ACC112 (cell line): Measurements from ENCODE around the gene HSPA1A.
A peak's percentile ranks its signal among the peaks of the same experiment; 100 is the strongest.
"Not testable (repeated sequence)": the region's sequence is repeated elsewhere in the genome, so short reads cannot be mapped to it uniquely, and the experiment has no call there.

Experiments used
- H2AFZ ChIP-seq: fragments of 200-600 bp; sonication (generic); one replicate; pipeline ENCODE4 v1.6.0; 2017; ENCODE audit warnings: antibody characterized with exemption, low read length; ENCODE audit not compliant: unreplicated experiment
- H3K27ac ChIP-seq: fragments of 200-600 bp; sonication (generic); 2 replicates; pipeline ENCODE4 v1.5.1; 2014; ENCODE audit warnings: low read depth, mild to moderate bottlenecking, antibody characterized with exemption, low read length, moderate library complexity
- H3K27me3 ChIP-seq: fragments of 200-600 bp; sonication (generic); 2 replicates; pipeline ENCODE4 v1.6.1; 2014; ENCODE audit warnings: mild to moderate bottlenecking, antibody characterized with exemption, low read length, moderate library complexity, mixed read lengths; ENCODE audit not compliant: insufficient read depth
- H3K36me3 ChIP-seq: fragments of 200-600 bp; sonication (generic); 2 replicates; pipeline ENCODE4 v1.6.1; 2016; ENCODE audit warnings: mild to moderate bottlenecking, antibody characterized with exemption, low read length, moderate library complexity, mixed read lengths; ENCODE audit not compliant: insufficient read depth
- H3K4me1 ChIP-seq: fragments of 200-600 bp; sonication (generic); one replicate; pipeline ENCODE4 v1.6.1; 2016; ENCODE audit warnings: low read length, mixed read lengths; ENCODE audit not compliant: insufficient read depth, unreplicated experiment, control insufficient read depth
- H3K4me3 ChIP-seq: fragments of 200-600 bp; sonication (generic); 2 replicates; pipeline ENCODE4 v1.5.1; 2014; ENCODE audit warnings: mild to moderate bottlenecking, low read depth, low read length
- H3K79me2 ChIP-seq: fragments of 200-600 bp; sonication (generic); one replicate; pipeline ENCODE4 v1.6.0; 2016; ENCODE audit warnings: low read length; ENCODE audit not compliant: control insufficient read depth, unreplicated experiment, insufficient read depth

The HSPA1A gene

GRCh38 chr6:31838114-31838553, 22.8 kb downstream of the HSPA1A start:
- H2AFZ ChIP-seq, H3K27ac ChIP-seq, H3K27me3 ChIP-seq: not testable (repeated sequence)
- Histone ChIP-seq H3K4me3 (peak overlapping the region; percentile 97), H3K36me3 (peaks cover 43% of the 10 kb centered on the region), H3K4me1 (peaks cover 11% of the 10 kb centered on the region), H3K79me2 (peaks cover 35% of the 10 kb centered on the region)

GRCh38 chr6:31838968-31839367, 23.6 kb downstream of the HSPA1A start:
- no peak overlapping the region for H3K27ac ChIP-seq
- H3K36me3 ChIP-seq: peaks cover 43% of the 10 kb centered on the region
- peaks cover 11% of the 10 kb centered on the region for H3K4me1 ChIP-seq
- no peak overlapping the region for H2AFZ ChIP-seq
- H3K79me2 ChIP-seq: peaks cover 35% of the 10 kb centered on the region
- no peaks in the 10 kb centered on the region for H3K27me3 ChIP-seq
- H3K4me3 ChIP-seq: peak overlapping the region; percentile 97; the same call in 1 of the 2 replicates

- H3K27ac ChIP-seq, H3K27me3 ChIP-seq: not testable (repeated sequence)
- H3K36me3 ChIP-seq: peaks cover 43% of the 10 kb centered on the region
These were observed 24.4 kb downstream of the HSPA1A start for GRCh38 chr6:31839779-31840126.

DNA sequence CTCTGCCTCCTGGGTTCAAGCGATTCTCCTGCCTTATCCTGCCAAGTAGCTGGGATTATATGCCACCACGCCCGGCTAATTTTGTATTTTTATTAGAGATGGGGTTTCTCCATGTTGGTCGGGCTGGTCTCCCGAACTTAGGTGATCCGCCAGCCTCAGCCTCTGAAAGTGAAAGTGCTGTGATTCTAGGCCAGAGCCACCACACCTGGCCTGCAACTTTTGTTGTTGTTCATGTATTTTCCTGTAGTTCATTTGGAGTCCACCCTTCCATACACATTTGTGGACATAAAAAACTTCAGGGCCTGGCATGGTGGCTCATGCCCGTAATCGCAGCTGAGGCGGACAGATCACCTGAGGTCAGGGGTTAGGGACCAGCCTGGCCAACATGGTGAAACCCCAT, 26.7 kb downstream of the HSPA1A start:
- Histone ChIP-seq H3K4me3 (no peak overlapping the region), H3K36me3 (peaks cover 32% of the 10 kb centered on the region), H3K27ac (no peak overlapping the region), H3K79me2 (peaks cover 10% of the 10 kb centered on the region), H3K4me1 (peaks cover 11% of the 10 kb centered on the region), H3K27me3 (no peaks in the 10 kb centered on the region), H2AFZ (no peak overlapping the region)

More at GRCh38 chr6:31839779-31840126, 24.4 kb downstream of the HSPA1A start:
- H2AFZ ChIP-seq, H3K4me3 ChIP-seq: not testable (repeated sequence)
- Histone ChIP-seq H3K4me1 (peaks cover 11% of the 10 kb centered on the region), H3K79me2 (peaks cover 33% of the 10 kb centered on the region)

GRCh38 chr6:31844507-31844906, 29.2 kb downstream of the HSPA1A start:
- Histone ChIP-seq H3K4me1 (no peaks in the 10 kb centered on the region), H3K27ac (no peak overlapping the region), H3K79me2 (no peaks in the 10 kb centered on the region)

GRCh38 chr6:31847276-31847978, 32.1 kb downstream of the HSPA1A start:
- H3K36me3 ChIP-seq: no peaks in the 10 kb centered on the region
- no peaks in the 10 kb centered on the region for H3K4me1 ChIP-seq
- no peak overlapping the region for H3K27ac ChIP-seq
- no peaks in the 10 kb centered on the region for H3K79me2 ChIP-seq
- H2AFZ ChIP-seq: no peak overlapping the region
- H3K4me3 ChIP-seq: no peak overlapping the region
- H3K27me3 ChIP-seq: no peaks in the 10 kb centered on the region

More at GRCh38 chr6:31844507-31844906, 29.2 kb downstream of the HSPA1A start:
- Histone ChIP-seq H3K27me3 (no peaks in the 10 kb centered on the region), H2AFZ (no peak overlapping the region), H3K36me3 (peaks cover 12% of the 10 kb centered on the region), H3K4me3 (no peak overlapping the region)

DNA sequence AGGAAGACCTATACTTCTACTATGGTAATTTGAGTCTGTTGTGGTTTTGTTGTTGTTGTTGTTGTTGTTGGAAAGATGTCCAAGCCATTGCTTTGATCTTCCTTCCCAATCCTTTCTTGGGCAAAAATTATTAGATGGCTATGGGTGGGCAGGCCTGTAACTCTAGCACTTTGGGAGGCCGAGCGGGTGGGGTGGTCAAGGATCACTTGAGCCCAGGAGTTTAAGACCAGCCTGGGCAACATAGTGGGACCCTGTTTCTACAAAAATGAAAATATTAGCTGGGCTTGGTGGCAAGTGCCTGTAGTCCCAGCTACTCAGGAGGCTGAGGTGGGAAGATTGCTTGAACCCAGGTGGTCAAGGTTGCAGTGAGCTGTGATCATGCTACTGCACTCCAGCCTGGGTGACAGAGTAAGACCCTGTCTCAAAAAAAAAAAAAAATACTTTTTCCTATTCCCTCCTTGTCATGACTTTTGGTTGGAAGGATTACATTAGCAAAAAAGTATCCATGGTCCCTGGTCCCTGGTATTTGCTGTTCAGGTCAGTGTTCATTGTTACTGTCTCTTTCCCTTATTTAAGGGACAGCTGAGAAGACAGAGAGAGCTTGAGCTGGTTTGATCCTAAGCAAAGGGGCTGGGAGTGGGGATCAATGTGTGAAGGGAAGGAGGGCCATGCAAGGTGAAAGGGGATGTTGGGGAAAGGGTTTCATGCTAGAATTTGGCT, 35.6 kb downstream of the HSPA1A start:
- Histone ChIP-seq H3K4me1 (no peaks in the 10 kb centered on the region), H3K36me3 (no peaks in the 10 kb centered on the region), H2AFZ (no peak overlapping the region), H3K27ac (no peak overlapping the region), H3K27me3 (no peaks in the 10 kb centered on the region), H3K79me2 (no peaks in the 10 kb centered on the region), H3K4me3 (no peak overlapping the region)

DNA sequence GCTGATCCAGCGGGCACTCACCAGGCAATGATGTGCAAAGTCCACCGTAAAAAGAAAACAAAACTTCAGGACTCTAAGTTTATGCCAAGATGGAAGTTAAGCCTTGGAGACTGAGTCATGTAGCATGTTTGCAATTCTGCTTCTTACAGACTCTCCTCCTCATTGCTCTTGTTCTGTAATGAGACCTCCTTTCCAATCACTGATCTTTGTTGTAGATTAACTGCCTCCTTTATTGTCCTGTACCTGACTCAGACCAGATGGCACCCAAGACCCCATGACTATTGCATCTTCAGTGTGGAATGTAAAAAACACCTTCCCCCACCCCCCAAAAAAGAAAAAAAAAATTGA, 36.1 kb downstream of the HSPA1A start:
- no peak overlapping the region for H3K27ac ChIP-seq

DNA sequence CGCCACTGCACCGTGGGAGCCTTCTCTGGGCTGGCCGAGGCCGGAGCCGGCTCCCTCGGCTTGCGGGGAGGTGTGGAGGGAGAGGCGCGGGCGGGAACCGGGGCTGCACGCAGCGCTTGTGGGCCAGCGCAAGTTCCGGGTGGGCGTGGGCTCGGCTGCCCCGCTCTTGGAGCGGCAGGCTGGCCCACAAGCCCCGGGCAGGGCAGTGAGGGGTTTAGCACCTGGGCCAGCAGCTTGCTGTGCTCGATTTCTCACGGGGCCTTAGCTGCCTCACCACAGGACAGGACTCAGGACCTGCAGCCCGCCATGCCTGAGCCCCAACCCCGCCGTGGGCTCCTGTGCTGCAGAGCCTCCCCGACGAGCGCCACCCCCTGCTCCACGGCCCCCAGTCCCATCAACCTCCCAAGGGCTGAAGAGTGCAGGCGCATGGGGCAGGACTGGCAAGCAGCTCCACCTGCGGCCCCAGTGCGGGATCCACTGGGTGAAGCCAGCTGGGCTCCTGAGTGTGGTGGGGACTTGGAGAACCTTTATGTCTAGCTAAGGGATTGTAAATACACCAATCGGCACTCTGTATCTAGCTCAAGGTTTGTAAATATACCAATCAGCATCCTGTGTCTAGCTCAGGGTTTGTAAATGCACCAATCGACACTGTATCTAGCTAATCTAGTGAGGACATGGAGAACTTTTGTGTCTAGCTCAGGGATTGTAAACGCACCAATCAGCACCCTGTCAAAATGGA, 36.8 kb downstream of the HSPA1A start:
- H3K4me3 ChIP-seq, H3K4me1 ChIP-seq, H3K27ac ChIP-seq, H3K79me2 ChIP-seq, H3K36me3 ChIP-seq, H3K27me3 ChIP-seq, H2AFZ ChIP-seq: not testable (repeated sequence)

More for the DNA sequence above, 36.1 kb downstream of the HSPA1A start:
- no peaks in the 10 kb centered on the region for H3K4me1 ChIP-seq
- H3K27me3 ChIP-seq: no peaks in the 10 kb centered on the region
- no peak overlapping the region for H3K4me3 ChIP-seq
- no peak overlapping the region for H2AFZ ChIP-seq
- H3K79me2 ChIP-seq: no peaks in the 10 kb centered on the region
- no peaks in the 10 kb centered on the region for H3K36me3 ChIP-seq

GRCh38 chr6:31857774-31858173, 42.4 kb downstream of the HSPA1A start:
- H3K36me3 ChIP-seq, H3K27me3 ChIP-seq, H2AFZ ChIP-seq, H3K79me2 ChIP-seq, H3K4me1 ChIP-seq, H3K4me3 ChIP-seq, H3K27ac ChIP-seq: not testable (repeated sequence)
